Thoracic aorta (tissue), 2 donors: ENCODE results near the gene GATAD2B. TPM values are rescaled to one million over a fixed set of nuclear protein-coding genes. Genes with fewer than 3 reads are reported as not detected.

ENCODE experiments used
- ATAC-seq: fragments of 150-250 bp; one replicate; pipeline ENCODE4 v1.8.0; 2017; ENCODE audit warnings: low read depth; ENCODE audit not compliant: insufficient number of reproducible peaks, low FRiP score
- DNase-seq: peaks from one replicate; pipeline ENCODE4 v3.0.0-alpha.2; 2020; ENCODE audit warnings: low spot score
- H3K27ac ChIP-seq, 2 donors: fragments of 200-600 bp; sonication (generic); 1 replicate in 1 of 2; 2 replicates in 1 of 2; pipeline ENCODE4 v1.5.1; 2016; ENCODE audit warnings: mild to moderate bottlenecking in 2 of 2, moderate library complexity in 2 of 2
- H3K27me3 ChIP-seq: fragments of 200-600 bp; sonication (generic); replicated peaks from 2 replicates; pipeline ENCODE4 v1.6.0; 2016; ENCODE audit warnings: mild to moderate bottlenecking; ENCODE audit not compliant: insufficient read depth
- H3K36me3 ChIP-seq: fragments of 200-600 bp; sonication (generic); one replicate; pipeline ENCODE4 v1.5.1; 2016
- H3K4me1 ChIP-seq, 2 donors: fragments of 200-600 bp; sonication (generic); 1 replicate in 1 of 2; 2 replicates in 1 of 2; pipeline versions ENCODE4 v1.5.1 to v1.6.0; 2016; ENCODE audit warnings: low read depth in 2 of 2, mild to moderate bottlenecking in 1 of 2; ENCODE audit not compliant: control insufficient read depth in 1 of 2
- H3K4me3 ChIP-seq: fragments of 200-600 bp; sonication (generic); 2 replicates; pipeline ENCODE4 v1.5.1; 2016; ENCODE audit warnings: mild to moderate bottlenecking
- H3K9me3 ChIP-seq: fragments of 200-600 bp; sonication (generic); 2 replicates; pipeline ENCODE4 v1.5.1; 2016
- CTCF ChIP-seq: fragments of 200-600 bp; sonication (generic); IDR thresholded peaks from one replicate; pipeline ENCODE4 v1.5.1; 2019; ENCODE audit warnings: antibody characterized with exemption
- total RNA-seq, 2 donors: library from RNA; depleted of rRNA; stranded (reverse); fragments of >200 nt; gene quantifications; one replicate each; pipeline versions ENCODE4 v1.1.0 to v1.2.3, GENCODE V29; 2016

The GATAD2B gene
- total RNA-seq, 2 donors from 2014 or later, result 22.7 to 31.5 TPM

- peak overlapping the region; percentile 4 to 46 for H3K27ac ChIP-seq
- no peaks in the 10 kb centered on the region for H3K9me3 ChIP-seq
- no peaks in the 10 kb centered on the region for H3K27me3 ChIP-seq
- no peak overlapping the region for H3K4me3 ChIP-seq
- H3K4me1 ChIP-seq, result peaks cover 29 to 63% of the 10 kb centered on the region in 2 donors
- ATAC-seq, result no peak
- DNase-seq, result no peak
- no peak for TF ChIP-seq CTCF
- no peaks in the 10 kb centered on the region for H3K36me3 ChIP-seq
These were observed 142.2 kb downstream of the GATAD2B start for GRCh38 chr1:153780551-153780950.

GRCh38 chr1:153779781-153780541, 142.8 kb downstream of the GATAD2B start:
- Histone ChIP-seq H3K27ac (peak overlapping the region; percentile 4 to 46), H3K4me1 (peaks cover 29 to 64% of the 10 kb centered on the region in 2 donors), H3K9me3 (no peaks in the 10 kb centered on the region), H3K4me3 (no peak overlapping the region), H3K36me3 (no peaks in the 10 kb centered on the region), H3K27me3 (no peaks in the 10 kb centered on the region)
- DNase-seq, result no peak
- TF ChIP-seq CTCF, result no peak
- no peak for ATAC-seq

GRCh38 chr1:153778824-153779519, 143.8 kb downstream of the GATAD2B start:
- DNase-seq, result no peak
- H3K36me3 ChIP-seq, result no peaks in the 10 kb centered on the region
- no peak for ATAC-seq
- no peak overlapping the region for H3K4me3 ChIP-seq
- TF ChIP-seq CTCF, result no peak
- H3K27me3 ChIP-seq, result no peaks in the 10 kb centered on the region
- peaks cover 38 to 72% of the 10 kb centered on the region in 2 donors for H3K4me1 ChIP-seq
- H3K9me3 ChIP-seq, result no peaks in the 10 kb centered on the region
- H3K27ac ChIP-seq, result peak overlapping the region; percentile 46 to 83

- Histone ChIP-seq H3K27ac (peak overlapping the region; percentile 83 to 91), H3K4me1 (peaks cover 43 to 77% of the 10 kb centered on the region in 2 donors)
These were observed 144.5 kb downstream of the GATAD2B start for GRCh38 chr1:153778051-153778823.

More at GRCh38 chr1:153778051-153778823, 144.5 kb downstream of the GATAD2B start:
- no peak for TF ChIP-seq CTCF
- Histone ChIP-seq H3K36me3 (peaks cover 2% of the 10 kb centered on the region), H3K4me3 (peak overlapping the region; percentile 86), H3K27me3 (no peaks in the 10 kb centered on the region), H3K9me3 (no peaks in the 10 kb centered on the region)
- ATAC-seq (no peak), DNase-seq (no peak)
